ENCODE data around the gene OSBPL5. TPM values are rescaled to one million over a fixed set of nuclear protein-coding genes. Genes with fewer than 3 reads are reported as not detected.

Gene OSBPL5
- total RNA-seq, 1 experiment from 2014 or later: 16.1 TPM

- Histone ChIP-seq H3K56ac (ENCODE audit: insufficient read length, low read depth, low read length) (no peak overlapping the region), H3K23ac (ENCODE audit: insufficient read length, low read depth, low read length) (no peak overlapping the region), H4K8ac (replicated peaks; ENCODE audit: insufficient read length, low read depth, low read length) (no peak overlapping the region), H3K27ac (ENCODE audit: insufficient read length, low read depth, low read length) (no peak overlapping the region), H2AFZ (ENCODE audit: low read length) (no peak overlapping the region), H3K14ac (ENCODE audit: insufficient read depth, low read length) (no peak overlapping the region), H4K5ac (ENCODE audit: insufficient read length, low read depth, low read length) (no peak overlapping the region), H2AK5ac (ENCODE audit: insufficient read length, low read length) (no peak overlapping the region), H3K4me2 (ENCODE audit: insufficient read depth, insufficient read length, low read length) (no peak overlapping the region), H3K27me3 (ENCODE audit: insufficient read depth, low read length) (no peaks in the 10 kb centered on the region), H2BK15ac (ENCODE audit: low read depth, low read length) (no peak overlapping the region), H3K4ac (ENCODE audit: low read depth, low read length) (no peak overlapping the region), H3K79me1 (ENCODE audit: insufficient read depth, low read depth, low read length, poor library complexity, severe bottlenecking) (peaks cover 5% of the 10 kb centered on the region), H3K18ac (ENCODE audit: insufficient read length, low read depth, low read length) (no peak overlapping the region), H4K91ac (ENCODE audit: insufficient read length, low read depth, low read length) (no peak overlapping the region), H4K20me1 (ENCODE audit: control insufficient read depth, insufficient read depth, insufficient read length) (no peaks in the 10 kb centered on the region), H2BK120ac (ENCODE audit: low read depth, low read length, poor library complexity, severe bottlenecking) (no peak overlapping the region), H3K23me2 (ENCODE audit: insufficient read length, low read depth, low read length, poor library complexity, severe bottlenecking) (no peaks in the 10 kb centered on the region), H3T11ph (ENCODE audit: low read length) (no peak overlapping the region), H3K79me2 (ENCODE audit: insufficient read depth, low read length) (peaks cover 12% of the 10 kb centered on the region; the same call in 1 of the 2 replicates), H3K9ac (ENCODE audit: extremely low read depth, insufficient read length, low read length) (no peak overlapping the region), H2BK5ac (ENCODE audit: insufficient read length, low read length) (no peak overlapping the region), H3K9me3 (ENCODE audit: control insufficient read depth, low read depth, low read length) (no peaks in the 10 kb centered on the region), H2BK20ac (ENCODE audit: low read depth, low read length, poor library complexity, severe bottlenecking) (no peak overlapping the region), H3K4me1 (ENCODE audit: insufficient read depth, low read length) (no peaks in the 10 kb centered on the region), H2BK12ac (ENCODE audit: insufficient read length, low read depth, low read length) (no peak overlapping the region)
- Mint-ChIP-seq H3K4me1 (peaks cover 24 to 29% of the 10 kb centered on the region in 2 experiments), H3K27me3 (ENCODE audit: low read depth) (no peaks in the 10 kb centered on the region), H3K27ac (peak overlapping the region in 1 of 3 experiments; percentile 44; a peak in 1 of 7 replicates), H3K4me3 (no peak overlapping the region), H3K9me3 (no peaks in the 10 kb centered on the region), H3K36me3 (ENCODE audit: insufficient read depth in 1 of 3, low read depth in 3 of 3) (peaks cover 11 to 48% (median 46%) of the 10 kb centered on the region in 3 experiments)
- TF ChIP-seq CTCF (conservative IDR thresholded peaks at IDR 0.05): no peak
- no CpG with 5 or more reads among the region's 8 CpGs for WGBS (ENCODE audit: extremely low coverage, insufficient read length, low lambda C conversion rate)
- no peak for DNase-seq
Measured at GRCh38 chr11:3046641-3047040, 118.5 kb downstream of the OSBPL5 start.
